ENCODE results near the gene SRRM4. TPM values are rescaled to one million over a fixed set of nuclear protein-coding genes. Genes with fewer than 3 reads are reported as not detected.

Gene SRRM4
- total RNA-seq, 1 experiment from 2014 or later, result not detected

GRCh38 chr12:119180380-119181040, 199.2 kb downstream of the SRRM4 start:
- in situ Hi-C loops (cut with HindIII; ENCODE audit: low sequenced_read_pairs), result no loop called here
- no peak for DNase-seq (ENCODE audit: low spot score)

DNA sequence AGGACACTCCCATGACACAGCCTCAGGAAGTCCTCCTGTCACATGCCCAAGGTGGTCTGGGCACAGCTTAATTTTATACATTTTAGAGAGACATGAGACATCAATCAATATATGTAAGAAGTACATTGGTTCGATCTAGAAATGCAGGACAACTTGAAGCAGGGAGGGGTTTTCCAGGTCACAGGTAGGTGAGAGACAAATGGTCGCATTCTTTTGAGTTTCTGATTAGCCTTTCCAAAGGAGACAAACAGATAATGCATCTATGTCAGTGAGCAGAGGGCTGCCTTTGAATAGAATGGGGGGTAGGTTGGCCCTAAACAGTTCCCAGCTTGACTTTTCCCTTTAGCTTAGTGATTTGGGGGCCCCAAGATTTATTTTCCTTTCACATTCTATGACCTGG, 199.9 kb downstream of the SRRM4 start:
- no peak for DNase-seq (ENCODE audit: low spot score)
- in situ Hi-C loops (cut with HindIII; ENCODE audit: low sequenced_read_pairs), result no loop called here

- in situ Hi-C loops (cut with HindIII; ENCODE audit: low sequenced_read_pairs), result no loop called here
- DNase-seq (ENCODE audit: low spot score), result no peak
These were observed 200.6 kb downstream of the SRRM4 start for GRCh38 chr12:119181944-119182343.

GRCh38 chr12:119182701-119183493, 201.6 kb downstream of the SRRM4 start:
- DNase-seq (ENCODE audit: low spot score), result no peak
- in situ Hi-C loops (cut with HindIII; ENCODE audit: low sequenced_read_pairs), result no loop called here

- DNase-seq (ENCODE audit: low spot score), result no peak
- in situ Hi-C loops (cut with HindIII; ENCODE audit: low sequenced_read_pairs), result no loop called here
These were observed 202.8 kb downstream of the SRRM4 start for GRCh38 chr12:119183942-119184695.

- DNase-seq (ENCODE audit: low spot score), result no peak
- in situ Hi-C loops (cut with HindIII; ENCODE audit: low sequenced_read_pairs), result no loop called here
These were observed 213.9 kb downstream of the SRRM4 start for GRCh38 chr12:119195256-119195655.

- in situ Hi-C loops (cut with HindIII; ENCODE audit: low sequenced_read_pairs), result no loop called here
- DNase-seq (ENCODE audit: low spot score), result no peak
These were observed 217.1 kb downstream of the SRRM4 start for GRCh38 chr12:119198440-119198839.

- no peak for DNase-seq (ENCODE audit: low spot score)
- in situ Hi-C loops (cut with HindIII; ENCODE audit: low sequenced_read_pairs), result no loop called here
These were observed 219.3 kb downstream of the SRRM4 start for GRCh38 chr12:119200601-119201000.

GRCh38 chr12:119201789-119202543, 220.6 kb downstream of the SRRM4 start:
- no peak for DNase-seq (ENCODE audit: low spot score)
- in situ Hi-C loops (cut with HindIII; ENCODE audit: low sequenced_read_pairs), result no loop called here

- in situ Hi-C loops (cut with HindIII; ENCODE audit: low sequenced_read_pairs), result no loop called here
- DNase-seq (ENCODE audit: low spot score), result no peak
These were observed 221.2 kb downstream of the SRRM4 start for GRCh38 chr12:119202544-119202943.

- DNase-seq (ENCODE audit: low spot score), result no peak
- in situ Hi-C loops (cut with HindIII; ENCODE audit: low sequenced_read_pairs), result no loop called here
These were observed 222.8 kb downstream of the SRRM4 start for GRCh38 chr12:119204131-119204530.

- DNase-seq (ENCODE audit: low spot score), result no peak
- in situ Hi-C loops (cut with HindIII; ENCODE audit: low sequenced_read_pairs), result no loop called here
These were observed 223.4 kb downstream of the SRRM4 start for GRCh38 chr12:119204671-119205285.

GRCh38 chr12:119206348-119207062, 225.2 kb downstream of the SRRM4 start:
- no peak for DNase-seq (ENCODE audit: low spot score)
- in situ Hi-C loops (cut with HindIII; ENCODE audit: low sequenced_read_pairs), result no loop called here

GRCh38 chr12:119207063-119207560, 225.8 kb downstream of the SRRM4 start:
- DNase-seq (ENCODE audit: low spot score), result no peak
- in situ Hi-C loops (cut with HindIII; ENCODE audit: low sequenced_read_pairs), result no loop called here

DNA sequence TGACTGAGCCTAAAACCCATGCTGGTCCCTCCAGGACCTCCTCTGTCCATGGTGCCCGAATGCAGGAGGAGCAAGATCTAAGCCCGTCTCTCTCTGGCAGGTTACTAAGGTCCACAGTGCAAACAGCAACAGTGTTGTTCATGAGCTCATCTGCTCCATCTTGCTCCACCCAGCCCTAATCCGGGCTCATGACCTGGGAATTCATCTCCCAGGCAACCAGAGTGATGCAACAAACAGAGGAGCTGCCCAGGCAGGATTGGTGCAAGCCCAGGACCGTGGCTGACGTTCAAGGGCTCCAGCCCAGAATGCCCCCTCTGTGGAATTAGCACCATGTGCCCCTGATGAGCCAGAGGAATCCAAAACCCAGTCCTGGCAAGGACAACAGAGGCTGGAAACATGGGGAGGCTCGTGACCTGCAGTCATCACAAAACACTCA, 227.3 kb downstream of the SRRM4 start:
- in situ Hi-C loops (cut with HindIII; ENCODE audit: low sequenced_read_pairs), result no loop called here
- no peak for DNase-seq (ENCODE audit: low spot score)

DNA sequence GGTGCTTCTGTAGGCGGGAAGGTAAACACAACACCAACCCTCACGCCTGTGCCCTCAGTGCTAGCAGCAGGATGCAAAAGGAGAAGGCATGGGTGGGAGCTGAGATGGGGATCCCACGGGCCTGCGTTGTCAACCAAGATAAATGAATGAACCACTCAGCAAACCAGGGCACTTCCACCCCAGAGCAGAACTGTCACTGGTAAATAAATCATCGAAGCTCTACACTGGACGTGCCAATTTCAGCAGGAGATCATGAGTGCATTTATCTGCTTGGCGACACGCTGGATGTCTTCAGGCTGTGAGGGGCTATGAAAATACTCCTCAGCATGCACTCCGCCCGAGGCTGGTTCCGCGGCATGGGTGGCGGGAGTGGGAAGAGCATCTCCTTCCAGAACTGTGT, 230.5 kb downstream of the SRRM4 start:
- DNase-seq (ENCODE audit: low spot score), result no peak
- in situ Hi-C loops (cut with HindIII; ENCODE audit: low sequenced_read_pairs), result no loop called here

All from G401 (cell line).